Activated CD4-positive, alpha-beta T cell treated with anti-CD3 and anti-CD28 coated beads for 4 hours (primary cell): ENCODE data around the gene PCDHGA12.
"Not testable (repeated sequence)": the region's sequence is repeated elsewhere in the genome, so short reads cannot be mapped to it uniquely, and the experiment has no call there.

ENCODE experiments used
- DNase-seq, 2 donors: peaks; one replicate each; pipeline ENCODE4 v3.0.0-alpha.2; 2020

Gene PCDHGA12

DNA sequence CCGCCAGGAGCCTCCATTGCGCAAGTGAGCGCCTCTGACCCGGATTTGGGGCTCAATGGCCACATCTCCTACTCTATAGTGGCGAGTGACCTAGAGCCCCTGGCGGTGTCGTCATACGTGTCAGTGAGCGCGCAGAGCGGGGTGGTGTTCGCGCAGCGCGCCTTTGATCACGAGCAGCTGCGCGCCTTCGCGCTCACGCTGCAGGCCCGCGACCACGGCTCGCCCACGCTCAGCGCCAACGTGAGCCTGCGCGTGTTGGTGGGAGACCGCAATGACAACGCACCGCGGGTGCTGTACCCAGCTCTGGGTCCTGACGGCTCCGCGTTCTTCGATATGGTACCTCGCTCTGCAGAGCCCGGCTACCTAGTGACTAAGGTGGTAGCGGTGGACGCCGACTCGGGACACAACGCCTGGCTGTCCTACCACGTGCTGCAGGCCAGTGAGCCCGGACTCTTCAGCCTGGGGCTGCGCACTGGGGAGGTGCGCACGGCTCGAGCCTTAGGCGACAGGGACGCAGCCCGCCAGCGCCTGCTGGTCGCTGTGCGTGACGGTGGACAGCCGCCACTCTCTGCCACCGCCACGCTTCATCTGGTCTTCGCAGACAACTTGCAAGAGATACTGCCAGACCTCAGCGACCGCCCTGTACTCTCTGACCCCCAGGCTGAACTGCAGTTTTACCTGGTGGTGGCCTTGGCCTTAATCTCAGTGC, 20.6 kb upstream of the PCDHGA12 start:
- no peak for DNase-seq

DNA sequence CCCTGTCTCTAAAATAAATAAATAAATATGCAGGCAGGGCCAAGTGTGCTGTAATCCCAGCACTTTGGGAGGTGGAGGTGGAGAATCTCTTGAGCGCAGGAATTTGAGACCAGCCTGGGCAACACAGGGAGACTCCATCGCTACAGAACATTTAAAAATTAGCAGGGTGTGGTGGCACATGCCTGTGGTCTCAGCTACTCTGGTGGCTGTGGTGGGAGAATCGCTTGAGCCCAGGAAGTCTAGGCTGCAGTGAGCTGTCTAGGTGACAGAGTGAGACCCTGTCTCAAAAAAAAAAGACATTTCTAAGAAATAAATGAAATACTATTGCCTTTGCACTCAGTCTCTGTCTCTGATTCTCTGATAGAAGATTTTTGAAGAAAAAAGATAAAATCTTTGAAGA, 18.7 kb upstream of the PCDHGA12 start:
- no peak for DNase-seq

DNA sequence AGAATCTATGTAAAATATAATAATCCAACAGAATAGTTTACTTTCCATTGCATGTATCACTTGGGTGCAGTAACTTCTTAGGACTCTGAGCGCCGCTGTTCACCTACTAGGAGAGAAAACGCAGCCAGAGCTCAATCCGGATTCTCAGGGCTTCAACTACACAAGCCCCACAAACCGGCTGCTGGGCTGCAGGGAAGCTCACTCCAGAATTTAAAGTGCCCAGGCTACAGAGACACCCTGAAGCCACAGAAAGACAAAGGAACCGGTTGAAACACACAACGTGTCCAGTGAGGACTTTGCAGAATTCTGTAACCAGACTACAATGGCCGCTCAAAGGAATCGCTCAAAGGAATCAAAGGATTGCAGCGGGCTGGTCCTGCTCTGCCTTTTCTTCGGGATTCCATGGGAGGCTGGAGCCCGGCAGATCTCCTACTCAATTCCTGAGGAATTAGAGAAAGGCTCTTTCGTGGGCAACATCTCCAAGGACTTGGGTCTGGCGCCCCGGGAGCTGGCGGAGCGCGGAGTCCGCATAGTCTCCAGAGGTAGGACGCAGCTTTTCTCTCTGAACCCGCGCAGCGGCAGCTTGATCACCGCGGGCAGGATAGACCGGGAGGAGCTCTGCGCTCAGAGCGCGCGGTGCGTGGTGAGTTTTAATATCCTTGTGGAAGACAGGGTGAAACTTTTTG, 17.3 kb upstream of the PCDHGA12 start, which contains the start of gene PCDHGA10:
Gene PCDHGA10 (plus strand): TSS at position 134 of the 686 bp plus-strand sequence. CDS start 189 bp downstream, at position 323.
- peak; percentile 44 to 52 for DNase-seq

DNA sequence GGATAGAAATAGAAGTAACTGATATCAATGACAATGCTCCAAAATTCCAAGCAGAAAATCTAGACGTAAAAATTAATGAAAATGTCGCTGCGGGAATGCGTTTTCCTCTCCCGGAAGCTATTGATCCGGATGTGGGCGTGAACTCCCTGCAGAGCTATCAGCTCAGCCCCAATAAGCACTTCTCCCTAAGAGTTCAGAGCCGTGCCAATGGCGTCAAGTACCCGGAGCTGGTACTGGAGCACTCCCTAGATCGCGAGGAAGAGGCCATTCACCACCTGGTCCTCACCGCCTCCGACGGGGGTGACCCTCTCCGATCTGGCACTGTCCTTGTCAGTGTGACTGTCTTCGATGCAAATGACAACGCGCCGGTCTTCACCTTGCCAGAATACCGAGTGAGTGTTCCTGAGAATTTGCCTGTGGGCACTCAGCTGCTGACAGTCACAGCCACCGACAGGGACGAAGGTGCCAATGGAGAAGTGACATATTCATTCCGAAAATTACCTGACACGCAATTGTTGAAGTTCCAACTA, 16.7 kb upstream of the PCDHGA12 start:
- DNase-seq, result no peak

DNA sequence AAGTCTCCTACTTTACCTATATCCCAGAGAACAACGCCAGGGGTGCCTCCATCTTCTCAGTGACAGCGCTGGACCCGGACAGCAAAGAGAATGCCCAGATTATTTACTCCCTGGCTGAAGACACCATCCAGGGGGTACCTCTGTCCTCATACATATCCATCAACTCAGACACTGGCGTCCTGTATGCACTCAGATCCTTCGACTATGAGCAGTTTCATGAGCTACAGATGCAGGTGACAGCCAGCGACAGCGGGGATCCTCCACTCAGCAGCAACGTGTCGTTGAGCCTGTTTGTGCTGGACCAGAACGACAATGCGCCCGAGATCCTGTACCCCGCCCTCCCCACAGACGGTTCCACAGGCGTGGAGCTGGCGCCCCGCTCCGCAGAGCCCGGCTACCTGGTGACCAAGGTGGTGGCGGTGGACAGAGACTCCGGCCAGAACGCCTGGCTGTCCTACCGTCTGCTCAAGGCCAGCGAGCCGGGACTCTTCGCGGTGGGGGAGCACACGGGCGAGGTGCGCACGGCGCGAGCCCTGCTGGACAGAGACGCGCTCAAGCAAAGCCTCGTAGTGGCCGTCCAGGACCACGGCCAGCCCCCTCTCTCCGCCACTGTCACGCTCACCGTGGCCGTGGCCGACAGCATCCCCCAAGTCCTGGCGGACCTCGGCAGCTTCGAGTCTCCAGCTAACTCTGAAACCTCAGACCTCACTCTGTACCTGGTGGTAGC, 15.6 kb upstream of the PCDHGA12 start:
- DNase-seq, result not testable (repeated sequence)

DNA sequence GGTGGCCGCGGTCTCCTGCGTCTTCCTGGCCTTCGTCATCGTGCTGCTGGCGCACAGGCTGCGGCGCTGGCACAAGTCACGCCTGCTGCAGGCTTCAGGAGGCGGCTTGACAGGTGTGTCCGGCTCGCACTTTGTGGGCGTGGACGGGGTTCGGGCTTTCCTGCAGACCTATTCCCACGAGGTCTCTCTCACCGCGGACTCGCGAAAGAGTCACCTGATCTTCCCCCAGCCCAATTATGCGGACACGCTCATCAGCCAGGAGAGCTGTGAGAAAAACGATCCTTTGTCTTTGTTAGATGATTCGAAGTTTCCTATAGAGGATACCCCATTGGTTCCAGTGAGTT, 15.1 kb upstream of the PCDHGA12 start:
- DNase-seq, result not testable (repeated sequence)

DNA sequence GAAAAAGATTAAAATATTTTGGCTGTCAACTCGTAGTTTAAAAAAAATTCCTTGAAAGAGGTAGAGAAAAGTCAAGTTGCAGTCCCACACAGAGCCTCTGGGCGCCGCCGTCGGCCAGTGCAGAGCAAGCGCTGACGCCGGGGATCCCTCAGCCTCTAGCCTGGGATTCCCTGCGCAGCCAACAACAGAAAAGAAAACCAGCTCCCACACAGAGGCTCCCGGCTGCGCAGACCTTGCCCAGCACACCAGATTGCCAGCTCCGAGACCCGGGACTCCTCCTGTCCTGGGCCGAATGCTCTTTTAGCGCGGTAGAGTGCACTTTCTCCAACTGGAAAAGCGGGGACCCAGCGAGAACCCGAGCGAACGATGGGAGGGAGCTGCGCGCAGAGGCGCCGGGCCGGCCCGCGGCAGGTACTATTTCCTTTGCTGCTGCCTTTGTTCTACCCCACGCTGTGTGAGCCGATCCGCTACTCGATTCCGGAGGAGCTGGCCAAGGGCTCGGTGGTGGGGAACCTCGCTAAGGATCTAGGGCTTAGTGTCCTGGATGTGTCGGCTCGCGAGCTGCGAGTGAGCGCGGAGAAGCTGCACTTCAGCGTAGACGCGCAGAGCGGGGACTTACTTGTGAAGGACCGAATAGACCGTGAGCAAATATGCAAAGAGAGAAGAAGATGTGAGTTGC, 12.7 kb upstream of the PCDHGA12 start, which contains the start of gene PCDHGB7:
Gene PCDHGB7 (plus strand): TSS at position 184 of the 679 bp plus-strand sequence. CDS start 183 bp downstream, at position 367.
- DNase-seq, result not testable (repeated sequence)

DNA sequence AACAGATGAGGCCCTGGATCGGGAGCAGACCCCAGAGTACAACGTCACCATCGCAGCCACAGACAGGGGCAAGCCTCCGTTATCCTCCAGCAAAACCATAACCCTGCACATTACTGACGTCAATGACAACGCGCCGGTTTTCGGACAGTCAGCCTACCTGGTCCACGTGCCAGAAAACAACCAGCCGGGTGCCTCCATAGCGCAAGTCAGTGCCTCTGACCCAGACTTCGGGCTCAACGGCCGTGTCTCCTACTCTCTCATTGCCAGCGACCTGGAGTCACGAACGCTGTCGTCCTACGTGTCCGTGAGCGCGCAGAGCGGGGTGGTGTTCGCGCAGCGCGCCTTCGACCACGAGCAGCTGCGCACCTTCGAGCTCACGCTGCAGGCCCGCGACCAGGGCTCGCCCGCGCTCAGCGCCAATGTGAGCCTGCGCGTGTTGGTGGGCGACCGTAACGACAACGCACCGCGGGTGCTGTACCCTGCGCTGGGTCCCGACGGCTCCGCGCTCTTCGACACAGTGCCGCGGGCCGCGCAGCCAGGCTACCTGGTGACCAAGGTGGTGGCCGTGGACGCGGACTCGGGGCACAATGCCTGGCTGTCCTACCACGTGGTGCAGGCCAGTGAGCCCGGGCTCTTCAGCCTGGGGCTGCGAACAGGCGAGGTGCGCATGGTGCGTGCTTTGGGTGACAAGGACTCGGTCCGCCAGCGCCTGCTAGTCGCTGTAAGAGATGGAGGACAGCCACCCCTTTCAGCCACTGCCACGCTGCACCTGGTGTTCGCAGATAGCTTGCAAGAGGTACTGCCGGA, 11.0 kb upstream of the PCDHGA12 start:
- DNase-seq, result no peak

DNA sequence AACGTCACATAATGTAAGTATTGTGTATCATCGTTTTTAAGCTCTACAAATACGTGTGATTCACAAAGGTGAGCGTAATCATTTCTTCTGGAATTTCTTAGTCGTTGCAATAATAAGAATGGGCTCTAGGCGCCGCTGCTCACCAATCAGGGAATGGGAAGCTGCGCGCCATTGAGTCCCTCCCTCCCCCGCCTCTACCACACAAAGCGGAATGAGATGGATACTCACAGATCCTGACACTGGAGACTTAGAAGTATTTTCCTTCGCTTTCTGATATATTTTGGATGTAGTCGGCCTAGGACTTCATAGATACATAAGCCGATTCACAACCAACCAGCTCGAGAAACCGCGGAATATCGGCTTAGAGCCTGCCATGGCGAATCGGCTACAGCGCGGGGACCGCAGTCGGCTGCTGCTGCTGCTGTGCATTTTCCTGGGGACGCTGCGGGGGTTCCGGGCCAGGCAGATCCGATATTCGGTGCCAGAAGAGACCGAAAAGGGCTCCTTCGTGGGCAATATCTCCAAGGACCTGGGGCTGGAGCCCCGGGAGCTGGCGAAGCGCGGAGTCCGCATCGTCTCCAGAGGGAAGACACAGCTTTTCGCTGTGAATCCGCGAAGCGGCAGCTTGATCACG, 9.3 kb upstream of the PCDHGA12 start, which contains the start of gene PCDHGA11:
Gene PCDHGA11 (plus strand): TSS at position 197 of the 634 bp plus-strand sequence. CDS start 177 bp downstream, at position 374.
- DNase-seq, result peak in 1 of 2 donors; percentile 24

DNA sequence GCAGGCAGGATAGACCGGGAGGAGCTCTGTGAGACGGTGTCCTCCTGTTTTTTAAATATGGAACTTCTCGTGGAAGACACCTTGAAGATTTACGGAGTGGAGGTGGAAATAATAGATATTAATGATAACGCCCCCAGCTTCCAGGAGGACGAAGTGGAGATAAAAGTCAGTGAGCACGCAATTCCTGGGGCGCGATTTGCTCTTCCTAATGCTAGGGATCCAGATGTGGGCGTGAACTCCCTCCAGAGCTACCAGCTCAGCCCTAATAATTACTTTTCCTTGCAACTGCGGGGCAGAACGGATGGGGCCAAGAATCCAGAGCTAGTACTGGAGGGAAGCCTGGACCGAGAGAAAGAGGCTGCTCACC, 8.8 kb upstream of the PCDHGA12 start:
- DNase-seq, result no peak

DNA sequence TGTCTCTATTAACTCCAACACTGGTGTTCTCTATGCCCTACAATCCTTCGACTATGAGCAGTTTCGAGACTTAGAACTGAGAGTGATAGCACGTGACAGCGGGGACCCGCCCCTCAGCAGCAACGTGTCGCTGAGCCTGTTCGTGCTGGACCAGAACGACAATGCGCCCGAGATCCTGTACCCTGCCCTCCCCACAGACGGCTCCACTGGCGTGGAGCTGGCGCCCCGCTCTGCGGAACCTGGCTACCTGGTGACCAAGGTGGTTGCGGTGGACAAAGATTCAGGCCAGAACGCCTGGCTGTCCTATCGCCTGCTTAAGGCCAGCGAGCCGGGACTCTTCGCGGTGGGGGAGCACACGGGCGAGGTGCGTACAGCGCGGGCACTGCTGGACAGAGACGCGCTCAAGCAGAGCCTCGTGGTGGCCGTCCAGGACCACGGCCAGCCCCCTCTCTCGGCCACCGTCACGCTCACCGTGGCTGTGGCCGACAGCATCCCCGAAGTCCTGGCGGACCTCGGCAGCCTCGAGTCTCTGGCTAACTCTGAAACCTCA, 7.5 kb upstream of the PCDHGA12 start:
- DNase-seq, result no peak

DNA sequence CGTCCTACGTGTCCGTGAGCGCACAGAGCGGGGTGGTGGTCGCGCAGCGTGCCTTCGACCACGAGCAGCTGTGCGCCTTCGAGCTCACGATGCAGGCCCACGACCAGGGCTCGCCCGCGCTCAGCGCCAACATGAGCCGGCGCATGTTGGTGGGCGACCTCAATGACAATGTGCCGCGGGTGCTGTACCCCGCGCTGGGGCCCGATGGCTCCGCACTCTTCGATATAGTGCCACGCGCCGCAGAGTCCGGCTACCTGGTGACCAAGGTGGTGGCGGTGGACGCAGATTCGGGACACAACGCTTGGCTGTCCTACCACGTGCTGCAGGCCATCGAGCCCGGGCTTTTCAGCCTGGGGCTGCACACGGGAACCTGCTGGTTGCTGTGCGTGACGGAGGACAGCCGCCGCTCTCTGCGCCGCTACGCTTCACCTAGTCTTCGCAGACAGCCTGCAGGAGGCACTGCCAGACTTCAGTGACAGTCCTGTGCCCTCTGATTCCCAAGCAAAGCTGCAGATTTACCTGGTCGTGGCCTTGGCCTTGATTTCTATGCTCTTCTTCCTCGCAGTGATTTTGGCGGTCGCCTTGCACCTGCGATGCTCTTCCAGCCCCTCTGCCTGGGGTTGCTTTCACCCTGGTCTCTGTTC, 2.4 kb upstream of the PCDHGA12 start:
- DNase-seq, result no peak

DNA sequence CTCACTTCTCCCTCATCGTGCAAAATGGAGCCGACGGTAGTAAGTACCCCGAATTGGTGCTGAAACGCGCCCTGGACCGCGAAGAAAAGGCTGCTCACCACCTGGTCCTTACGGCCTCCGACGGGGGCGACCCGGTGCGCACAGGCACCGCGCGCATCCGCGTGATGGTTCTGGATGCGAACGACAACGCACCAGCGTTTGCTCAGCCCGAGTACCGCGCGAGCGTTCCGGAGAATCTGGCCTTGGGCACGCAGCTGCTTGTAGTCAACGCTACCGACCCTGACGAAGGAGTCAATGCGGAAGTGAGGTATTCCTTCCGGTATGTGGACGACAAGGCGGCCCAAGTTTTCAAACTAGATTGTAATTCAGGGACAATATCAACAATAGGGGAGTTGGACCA, 979 bp downstream of the PCDHGA12 start:
- no peak for DNase-seq

DNA sequence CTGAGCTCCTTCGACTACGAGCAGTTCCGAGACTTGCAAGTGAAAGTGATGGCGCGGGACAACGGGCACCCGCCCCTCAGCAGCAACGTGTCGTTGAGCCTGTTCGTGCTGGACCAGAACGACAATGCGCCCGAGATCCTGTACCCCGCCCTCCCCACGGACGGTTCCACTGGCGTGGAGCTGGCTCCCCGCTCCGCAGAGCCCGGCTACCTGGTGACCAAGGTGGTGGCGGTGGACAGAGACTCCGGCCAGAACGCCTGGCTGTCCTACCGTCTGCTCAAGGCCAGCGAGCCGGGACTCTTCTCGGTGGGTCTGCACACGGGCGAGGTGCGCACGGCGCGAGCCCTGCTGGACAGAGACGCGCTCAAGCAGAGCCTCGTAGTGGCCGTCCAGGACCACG, 2.0 kb downstream of the PCDHGA12 start:
- not testable (repeated sequence) for DNase-seq

DNA sequence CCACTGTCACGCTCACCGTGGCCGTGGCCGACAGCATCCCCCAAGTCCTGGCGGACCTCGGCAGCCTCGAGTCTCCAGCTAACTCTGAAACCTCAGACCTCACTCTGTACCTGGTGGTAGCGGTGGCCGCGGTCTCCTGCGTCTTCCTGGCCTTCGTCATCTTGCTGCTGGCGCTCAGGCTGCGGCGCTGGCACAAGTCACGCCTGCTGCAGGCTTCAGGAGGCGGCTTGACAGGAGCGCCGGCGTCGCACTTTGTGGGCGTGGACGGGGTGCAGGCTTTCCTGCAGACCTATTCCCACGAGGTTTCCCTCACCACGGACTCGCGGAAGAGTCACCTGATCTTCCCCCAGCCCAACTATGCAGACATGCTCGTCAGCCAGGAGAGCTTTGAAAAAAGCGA, 2.4 kb downstream of the PCDHGA12 start:
- not testable (repeated sequence) for DNase-seq

DNA sequence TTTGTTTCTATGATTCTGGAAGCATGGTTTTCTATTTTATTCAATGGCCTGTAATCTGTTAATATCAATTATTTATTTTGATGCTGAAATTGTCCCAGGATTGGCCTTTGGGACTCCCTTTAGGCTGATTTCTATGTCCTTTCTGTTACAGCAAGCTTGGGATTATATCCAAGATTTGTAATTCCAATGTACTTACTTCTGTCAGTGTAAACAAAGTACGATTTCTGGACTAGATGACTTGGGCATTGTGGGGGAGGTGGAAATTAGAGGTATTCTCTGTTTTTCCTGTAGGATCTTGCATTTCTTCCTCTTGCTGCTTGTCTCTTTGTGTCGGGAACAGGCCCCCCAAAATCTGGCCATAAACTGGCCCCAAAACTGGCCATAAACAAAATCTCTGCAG, 3.7 kb downstream of the PCDHGA12 start:
- no peak for DNase-seq

DNA sequence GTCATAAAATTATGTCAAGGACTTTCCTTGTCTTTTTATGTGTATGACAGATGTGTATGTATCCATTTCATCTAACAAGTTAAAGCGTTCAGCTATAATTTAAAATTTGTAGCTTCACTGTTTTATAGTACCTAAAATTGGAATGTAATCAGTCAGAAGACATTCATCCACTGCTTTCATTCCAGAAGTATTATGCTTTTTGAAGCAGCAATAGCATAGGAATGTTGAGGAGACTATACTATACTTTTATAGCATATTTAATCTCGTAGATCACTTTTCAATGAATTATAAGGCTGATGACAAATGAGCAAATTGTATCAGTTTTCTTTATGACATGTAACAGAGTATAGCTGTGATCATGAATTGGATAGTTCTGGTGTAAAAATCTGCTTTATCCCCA, 6.9 kb downstream of the PCDHGA12 start:
- no peak for DNase-seq

DNA sequence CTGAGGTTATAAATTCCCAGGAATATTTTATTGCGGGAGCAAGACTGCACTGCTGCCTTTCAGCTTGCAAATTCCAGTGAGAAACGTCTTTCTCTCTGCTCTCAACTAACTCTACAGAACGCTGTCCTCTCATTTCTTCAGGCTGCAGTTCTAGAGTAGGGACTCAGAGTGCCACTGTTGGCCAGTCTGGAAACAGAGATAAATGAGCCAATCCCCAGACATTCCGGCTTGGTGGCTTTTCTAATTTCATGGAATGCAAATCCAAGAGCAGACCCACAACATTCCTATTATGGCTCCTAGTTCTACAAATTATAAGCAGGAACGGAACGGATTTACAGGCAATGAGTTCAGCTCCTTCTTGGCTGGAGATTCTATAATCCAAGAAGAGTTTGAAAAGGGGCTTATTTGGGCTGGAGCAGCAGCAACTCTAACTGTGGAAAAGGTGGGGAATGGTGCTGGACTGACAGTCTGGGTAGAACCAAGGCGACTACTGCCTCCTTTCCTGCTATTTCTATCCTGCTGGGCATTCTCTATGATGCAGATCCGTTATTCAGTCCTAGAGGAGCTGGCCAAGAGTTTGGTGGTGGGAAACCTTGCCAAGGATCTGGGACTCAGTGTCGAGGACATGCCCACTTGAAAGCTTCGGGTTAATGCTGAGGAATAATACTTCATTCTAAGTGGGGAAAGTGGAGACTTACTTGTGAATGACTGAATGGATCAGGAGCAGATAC, 9.3 kb downstream of the PCDHGA12 start:
- no peak for DNase-seq

DNA sequence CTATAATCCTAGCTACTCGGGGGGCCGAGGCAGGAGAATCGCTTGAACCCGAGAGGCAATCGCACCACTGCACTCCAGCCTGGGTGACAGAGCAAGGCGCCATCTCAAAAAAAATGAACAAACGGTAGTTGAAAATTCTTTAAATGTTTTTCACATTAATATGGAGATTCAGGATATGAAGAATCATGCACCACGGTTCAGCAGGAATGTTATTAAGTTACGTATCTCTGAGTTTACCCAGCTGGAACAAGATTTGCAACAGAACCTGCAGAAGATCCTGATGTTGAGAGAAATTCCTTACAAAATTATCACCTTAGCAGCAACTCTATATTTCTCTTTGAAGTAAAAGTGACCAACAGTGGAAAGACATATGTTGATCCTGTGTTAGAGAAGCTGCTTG, 10.0 kb downstream of the PCDHGA12 start:
- no peak for DNase-seq
